ENCODE data around the gene EFHC1.

- TF ChIP-seq CTCF (IDR thresholded peaks at IDR 0.05; ENCODE audit: low read depth, low read length, poor library complexity, severe bottlenecking), result no peak
- no peak for TF ChIP-seq EZH2phosphoT487 (IDR thresholded peaks at IDR 0.05; ENCODE audit: borderline replicate concordance, low read length)
These were observed 44.2 kb upstream of the EFHC1 start for GRCh38 chr6:52375780-52376556.

Measured in DOHH2 (cell line).